ENCODE measurements around the gene ZSWIM7. TPM values are rescaled to one million over a fixed set of nuclear protein-coding genes. Genes with fewer than 3 reads are reported as not detected.

Gene ZSWIM7
- polyA plus RNA-seq, 1 donor: 37.5 TPM

- no peak for DNase-seq (ENCODE audit: low read depth)
Measured at GRCh38 chr17:15931394-15931793, 68.1 kb downstream of the ZSWIM7 start.

GRCh38 chr17:15930426-15930825 lies 69.1 kb downstream of the ZSWIM7 start:
- DNase-seq (ENCODE audit: low read depth): no peak

- DNase-seq (ENCODE audit: low read depth): no peak
Measured at GRCh38 chr17:15929941-15930340, 69.6 kb downstream of the ZSWIM7 start.

- DNase-seq (ENCODE audit: low read depth): no peak
Measured at GRCh38 chr17:15928286-15928785, 71.2 kb downstream of the ZSWIM7 start.

Other genes starting within 250 kb of the ZSWIM7 start
- 3.7 TPM for gene ADORA2B, start 54.6 kb downstream of the ZSWIM7 start, polyA plus RNA-seq (ENCODE audit: insufficient read length)
- 26.1 TPM for gene TTC19, start 120 bp upstream of the ZSWIM7 start, polyA plus RNA-seq (ENCODE audit: insufficient read length)
- gene NCOR1, start 215.8 kb upstream of the ZSWIM7 start, polyA plus RNA-seq (ENCODE audit: insufficient read length): 54.2 TPM
- 15.2 TPM for gene PIGL, start 217.5 kb upstream of the ZSWIM7 start, polyA plus RNA-seq (ENCODE audit: insufficient read length)